Naive thymus-derived CD4-positive, alpha-beta T cell (primary cell): ENCODE data around the gene DNAH1. TPM values are rescaled to one million over a fixed set of nuclear protein-coding genes. Genes with fewer than 3 reads are reported as not detected.

Source experiments
- ATAC-seq: fragments of 150-1000 bp; cut with Tn5 transposase; 2 replicates; pipeline ENCODE4 v1.10.0; 2021; ENCODE audit warnings: mild to moderate bottlenecking, moderate library complexity
- CTCF ChIA-PET: fragments of 350-600 bp; sonication (Branson Sonifier 250); formaldehyde crosslinking; loops from one replicate; lab custom pipeline; 2021; ENCODE audit warnings: antibody characterized with exemption; lab: Charles Lee
- POLR2A ChIA-PET: fragments of 350-600 bp; sonication (Branson Sonifier 250); formaldehyde crosslinking; loops from one replicate; lab custom pipeline; 2021; ENCODE audit warnings: antibody characterized with exemption, inconsistent platforms; lab: Charles Lee
- DNase-seq, 9 donors: peaks; one replicate each; pipeline versions ENCODE4 v3.0.0 to v3.0.0-alpha.2; 2020 to 2022; ENCODE audit warnings: mixed read lengths in 1 of 9
- H3K27ac ChIP-seq: one replicate; pipeline ENCODE4 v1.7.0; 2013; ENCODE audit warnings: mild to moderate bottlenecking, low read depth, low read length, moderate library complexity
- H3K27me3 ChIP-seq, 2 donors: one replicate each; pipeline ENCODE4 v1.7.0; 2013; ENCODE audit warnings: low read length in 2 of 2, mild to moderate bottlenecking in 2 of 2, moderate library complexity in 2 of 2; ENCODE audit not compliant: control insufficient read depth in 2 of 2, insufficient read depth in 2 of 2
- H3K36me3 ChIP-seq, 3 experiments: 1 replicate in 2 of 3; 2 replicates in 1 of 3; pipeline ENCODE4 v1.7.0; 2013; ENCODE audit warnings: low read length in 3 of 3, mild to moderate bottlenecking in 3 of 3, moderate library complexity in 1 of 3; ENCODE audit not compliant: insufficient read depth in 3 of 3, control insufficient read depth in 2 of 3
- H3K4me1 ChIP-seq, 2 donors: one replicate each; pipeline ENCODE4 v1.7.0; 2013; ENCODE audit warnings: low read length in 2 of 2, mild to moderate bottlenecking in 2 of 2, moderate library complexity in 1 of 2; ENCODE audit not compliant: control insufficient read depth in 2 of 2, insufficient read depth in 2 of 2
- H3K4me3 ChIP-seq: 2 replicates; pipeline ENCODE4 v1.7.0; 2013; ENCODE audit warnings: mild to moderate bottlenecking, low read length
- H3K9me3 ChIP-seq, 3 experiments: 1 replicate in 2 of 3; 2 replicates in 1 of 3; pipeline ENCODE4 v1.7.0; 2013; ENCODE audit warnings: low read length in 3 of 3; ENCODE audit not compliant: control insufficient read depth in 2 of 3
- H3K27ac Mint-ChIP-seq, 9 donors: one replicate each; pipeline ENCODE4 v1.8.0; 2020 to 2022; ENCODE audit warnings: mixed read lengths in 9 of 9, mild to moderate bottlenecking in 8 of 9, moderate library complexity in 5 of 9, inconsistent platforms in 2 of 9
- H3K27me3 Mint-ChIP-seq, 5 donors: one replicate each; pipeline ENCODE4 v1.8.0; 2021 to 2022; ENCODE audit warnings: mixed read lengths in 5 of 5, mild to moderate bottlenecking in 1 of 5
- H3K36me3 Mint-ChIP-seq, 5 donors: one replicate each; pipeline ENCODE4 v1.8.0; 2020 to 2022; ENCODE audit warnings: mixed read lengths in 5 of 5, mild to moderate bottlenecking in 3 of 5, inconsistent platforms in 1 of 5
- H3K4me1 Mint-ChIP-seq, 7 donors: one replicate each; pipeline ENCODE4 v1.8.0; 2020 to 2022; ENCODE audit warnings: mixed read lengths in 7 of 7, mild to moderate bottlenecking in 3 of 7, inconsistent platforms in 1 of 7
- H3K4me3 Mint-ChIP-seq, 10 donors: one replicate each; pipeline ENCODE4 v1.8.0; 2020 to 2022; ENCODE audit warnings: mild to moderate bottlenecking in 10 of 10, mixed read lengths in 10 of 10, moderate library complexity in 6 of 10, inconsistent platforms in 2 of 10
- H3K9me3 Mint-ChIP-seq, 11 donors: one replicate each; pipeline ENCODE4 v1.8.0; 2020 to 2022; ENCODE audit warnings: mixed read lengths in 11 of 11, mild to moderate bottlenecking in 4 of 11, inconsistent platforms in 1 of 11, moderate library complexity in 1 of 11
- intact Hi-C, 2 donors: fragments of 100-400 bp; cut with micrococcal nuclease; formaldehyde crosslinking; loops; one replicate each; pipeline ENCODE4 v1.15.1; 2023
- polyA plus RNA-seq, 2 donors: library from polyadenylated mRNA; unstranded; fragments of 300-500 nt; fragmentation: Illumina TruSeq; gene quantifications; one replicate each; pipeline ENCODE4 v1.2.3, GENCODE V29; 2021
- total RNA-seq, 6 experiments: library from RNA in 5 of 6; stranded (reverse) in 5 of 6; gene quantifications; 1 replicate in 5 of 6; 2 replicates in 1 of 6; pipeline ENCODE4 v1.2.3 and lab custom pipeline; 2021 to 2026

DNAH1 gene
- total and polyA plus RNA-seq, 7 experiments from 2014 or later: 0.35 to 69.2 (median 48.2) TPM

GRCh38 chr3:52355526-52355925 lies 39.4 kb downstream of the DNAH1 start:
- ATAC-seq (no peak), DNase-seq (no peak)
- H3K9me3 ChIP-seq: no peaks in the 10 kb centered on the region
- H3K4me1 ChIP-seq: no peaks in the 10 kb centered on the region
- Mint-ChIP-seq H3K9me3 (no peaks in the 10 kb centered on the region), H3K27ac (no peak overlapping the region), H3K36me3 (peaks cover 0 to 32% (median 3%) of the 10 kb centered on the region in 5 donors), H3K4me3 (no peak overlapping the region), H3K27me3 (no peaks in the 10 kb centered on the region), H3K4me1 (no peaks in the 10 kb centered on the region)
- no peak overlapping the region for H3K4me3 ChIP-seq
- H3K27me3 ChIP-seq: no peaks in the 10 kb centered on the region
- intact Hi-C loops: no loop called here
- peaks cover 0 to 92% (median 11%) of the 10 kb centered on the region in 3 experiments for H3K36me3 ChIP-seq
- no peak overlapping the region for H3K27ac ChIP-seq
- POLR2A ChIA-PET: no interaction called here
- CTCF ChIA-PET: interaction anchor here (1.0 kb wide), 1 partner anchor 125 kb away, joined by 3 read pairs; no protein-coding TSS in a partner anchor

- no peak overlapping the region for H3K4me3 ChIP-seq
- H3K27me3 ChIP-seq: no peaks in the 10 kb centered on the region
- no peaks in the 10 kb centered on the region for H3K4me1 ChIP-seq
- intact Hi-C loops: no loop called here
- H3K9me3 Mint-ChIP-seq: no peaks in the 10 kb centered on the region
- H3K4me3 Mint-ChIP-seq: no peak overlapping the region
- H3K27me3 Mint-ChIP-seq: no peaks in the 10 kb centered on the region
- peaks cover 0 to 95% (median 13%) of the 10 kb centered on the region in 3 experiments for H3K36me3 ChIP-seq
- H3K4me1 Mint-ChIP-seq: no peaks in the 10 kb centered on the region
- H3K27ac Mint-ChIP-seq: no peak overlapping the region
- no peaks in the 10 kb centered on the region for H3K9me3 ChIP-seq
- H3K27ac ChIP-seq: no peak overlapping the region
- ATAC-seq (no peak), DNase-seq (no peak)
- ChIA-PET POLR2A (no interaction called here), CTCF (interaction anchor here (0.6 kb wide), 1 partner anchor 17 kb away, joined by 3 read pairs; no protein-coding TSS in a partner anchor)
- H3K36me3 Mint-ChIP-seq: peaks cover 0 to 35% (median 3%) of the 10 kb centered on the region in 5 donors
These were observed 40.0 kb downstream of the DNAH1 start for GRCh38 chr3:52356126-52356525.

- DNase-seq (no peak), ATAC-seq (no peak)
- Histone ChIP-seq H3K36me3 (peaks cover 0 to 95% (median 13%) of the 10 kb centered on the region in 3 experiments), H3K27me3 (no peaks in the 10 kb centered on the region), H3K4me1 (no peaks in the 10 kb centered on the region), H3K4me3 (no peak overlapping the region), H3K27ac (no peak overlapping the region), H3K9me3 (no peaks in the 10 kb centered on the region)
- no peak overlapping the region for H3K4me3 Mint-ChIP-seq
- H3K4me1 Mint-ChIP-seq: no peaks in the 10 kb centered on the region
- H3K27me3 Mint-ChIP-seq: no peaks in the 10 kb centered on the region
- intact Hi-C loops: no loop called here
- no peaks in the 10 kb centered on the region for H3K9me3 Mint-ChIP-seq
- peaks cover 0 to 32% (median 3%) of the 10 kb centered on the region in 5 donors for H3K36me3 Mint-ChIP-seq
- ChIA-PET POLR2A (no interaction called here), CTCF (no interaction called here)
- H3K27ac Mint-ChIP-seq: no peak overlapping the region
These were observed 41.3 kb downstream of the DNAH1 start for GRCh38 chr3:52357151-52358080.

DNA sequence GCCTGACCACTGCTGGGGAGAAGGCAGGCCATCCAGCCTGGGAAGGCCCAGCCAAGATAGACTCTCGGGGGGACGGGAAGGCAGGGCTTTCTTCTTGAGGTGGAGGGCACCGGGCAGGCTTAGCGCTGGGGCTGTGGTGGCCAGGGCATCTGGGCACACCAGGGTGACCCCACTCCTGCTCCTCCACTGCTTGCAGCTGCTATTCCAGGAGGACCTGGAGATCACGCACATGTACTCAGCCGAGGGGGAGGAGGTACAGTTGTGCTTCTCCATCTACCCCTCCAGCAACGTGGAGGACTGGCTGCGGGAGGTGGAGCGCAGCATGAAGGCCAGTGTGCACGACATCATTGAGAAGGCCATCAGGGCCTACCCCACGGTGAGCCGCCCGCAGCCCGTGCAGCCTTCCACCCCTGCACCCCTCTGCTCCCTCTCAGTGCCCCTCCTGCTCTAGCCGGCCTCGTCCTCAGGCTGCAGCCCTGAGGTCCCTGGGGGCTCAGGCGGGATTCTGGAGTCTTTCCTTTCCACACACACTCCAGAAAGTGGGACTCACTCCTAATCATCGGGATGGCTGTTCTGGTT lies 42.3 kb downstream of the DNAH1 start:
- Mint-ChIP-seq H3K27ac (peak overlapping the region in 1 of 9 donors; percentile 21), H3K27me3 (no peaks in the 10 kb centered on the region), H3K4me3 (no peak overlapping the region), H3K36me3 (peaks cover 0 to 31% (median 3%) of the 10 kb centered on the region in 5 donors), H3K9me3 (no peaks in the 10 kb centered on the region), H3K4me1 (no peaks in the 10 kb centered on the region)
- DNase-seq (no peak), ATAC-seq (no peak)
- intact Hi-C loops: no loop called here
- ChIA-PET CTCF (no interaction called here), POLR2A (no interaction called here)
- Histone ChIP-seq H3K27me3 (no peaks in the 10 kb centered on the region), H3K36me3 (peaks cover 0 to 95% (median 13%) of the 10 kb centered on the region in 3 experiments), H3K4me1 (no peaks in the 10 kb centered on the region), H3K9me3 (no peaks in the 10 kb centered on the region), H3K4me3 (no peak overlapping the region), H3K27ac (no peak overlapping the region)

GRCh38 chr3:52359116-52359855 lies 43.2 kb downstream of the DNAH1 start:
- DNase-seq (no peak), ATAC-seq (no peak)
- Histone ChIP-seq H3K4me3 (no peak overlapping the region), H3K9me3 (no peaks in the 10 kb centered on the region), H3K27ac (no peak overlapping the region), H3K36me3 (peaks cover 0 to 95% (median 13%) of the 10 kb centered on the region in 3 experiments), H3K4me1 (no peaks in the 10 kb centered on the region), H3K27me3 (no peaks in the 10 kb centered on the region)
- CTCF ChIA-PET: no interaction called here
- intact Hi-C loops: no loop called here
- POLR2A ChIA-PET: no interaction called here
- no peak overlapping the region for H3K4me3 Mint-ChIP-seq
- H3K27me3 Mint-ChIP-seq: no peaks in the 10 kb centered on the region
- H3K9me3 Mint-ChIP-seq: no peaks in the 10 kb centered on the region
- H3K27ac Mint-ChIP-seq: peak overlapping the region in 1 of 9 donors; percentile 26
- no peaks in the 10 kb centered on the region for H3K4me1 Mint-ChIP-seq
- peaks cover 0 to 38% (median 5%) of the 10 kb centered on the region in 5 donors for H3K36me3 Mint-ChIP-seq

DNA sequence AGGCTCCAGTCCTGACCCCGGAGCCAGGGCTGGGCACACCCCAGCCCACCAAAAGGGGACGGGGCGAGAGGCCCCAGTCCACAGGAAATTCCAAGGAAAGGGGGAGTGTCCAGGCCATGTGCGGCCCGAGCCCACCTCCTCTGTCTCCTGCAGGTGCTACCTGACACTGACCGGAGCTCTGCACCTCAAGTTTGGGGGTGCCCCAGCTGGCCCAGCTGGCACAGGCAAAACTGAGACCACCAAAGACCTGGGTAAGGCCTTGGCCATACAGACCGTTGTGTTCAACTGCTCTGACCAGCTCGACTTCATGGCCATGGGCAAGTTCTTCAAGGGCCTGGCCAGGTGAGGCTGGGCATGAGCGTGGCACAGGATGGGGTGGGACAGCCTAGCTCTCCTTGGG lies 44.9 kb downstream of the DNAH1 start:
- no peak overlapping the region for H3K27ac Mint-ChIP-seq
- peaks cover 0 to 32% (median 6%) of the 10 kb centered on the region in 5 donors for H3K36me3 Mint-ChIP-seq
- no peaks in the 10 kb centered on the region for H3K4me1 Mint-ChIP-seq
- peaks cover 0 to 96% (median 13%) of the 10 kb centered on the region in 3 experiments for H3K36me3 ChIP-seq
- no peak overlapping the region for H3K4me3 Mint-ChIP-seq
- ATAC-seq: no peak
- no peaks in the 10 kb centered on the region for H3K9me3 ChIP-seq
- no peaks in the 10 kb centered on the region for H3K27me3 ChIP-seq
- DNase-seq: no peak
- H3K9me3 Mint-ChIP-seq: no peaks in the 10 kb centered on the region
- no peaks in the 10 kb centered on the region for H3K27me3 Mint-ChIP-seq
- no peaks in the 10 kb centered on the region for H3K4me1 ChIP-seq
- ChIA-PET CTCF (interaction anchor here (1.5 kb wide), 1 partner anchor 22 kb away, joined by 5 read pairs; no protein-coding TSS in a partner anchor), POLR2A (no interaction called here)
- no peak overlapping the region for H3K4me3 ChIP-seq
- intact Hi-C loops: no loop called here
- no peak overlapping the region for H3K27ac ChIP-seq
